Amniotic stem cell (primary cell): ENCODE measurements around the gene SVBP.
"Not testable (repeated sequence)": the region's sequence is repeated elsewhere in the genome, so short reads cannot be mapped to it uniquely, and the experiment has no call there.

ENCODE experiments used
- DNase-seq: peaks from one replicate; lab custom pipeline; 2025; lab: John Stamatoyannopoulos, UW

Gene SVBP

GRCh38 chr1:42841440-42842147 lies 24.4 kb upstream of the SVBP start:
- DNase-seq = no peak

DNA sequence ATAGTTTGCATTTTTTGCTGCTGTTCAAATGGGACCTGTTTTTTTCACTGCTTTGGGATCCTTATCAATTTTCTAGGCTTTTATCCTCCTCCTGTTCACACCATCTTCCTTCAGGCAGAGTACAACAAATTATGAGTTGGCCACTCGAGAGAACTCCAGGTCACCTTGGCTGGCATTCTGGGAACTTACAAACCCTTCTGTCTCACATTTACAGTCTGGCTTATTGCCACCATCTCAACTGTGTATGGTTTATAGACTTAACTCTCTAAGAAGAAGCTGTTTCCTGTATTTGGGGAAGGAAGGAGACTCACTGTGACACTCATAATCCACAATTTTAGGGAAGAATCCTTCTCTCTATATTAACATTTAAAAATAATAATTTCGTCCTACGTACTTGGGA lies 23.8 kb upstream of the SVBP start:
- DNase-seq = no peak

DNA sequence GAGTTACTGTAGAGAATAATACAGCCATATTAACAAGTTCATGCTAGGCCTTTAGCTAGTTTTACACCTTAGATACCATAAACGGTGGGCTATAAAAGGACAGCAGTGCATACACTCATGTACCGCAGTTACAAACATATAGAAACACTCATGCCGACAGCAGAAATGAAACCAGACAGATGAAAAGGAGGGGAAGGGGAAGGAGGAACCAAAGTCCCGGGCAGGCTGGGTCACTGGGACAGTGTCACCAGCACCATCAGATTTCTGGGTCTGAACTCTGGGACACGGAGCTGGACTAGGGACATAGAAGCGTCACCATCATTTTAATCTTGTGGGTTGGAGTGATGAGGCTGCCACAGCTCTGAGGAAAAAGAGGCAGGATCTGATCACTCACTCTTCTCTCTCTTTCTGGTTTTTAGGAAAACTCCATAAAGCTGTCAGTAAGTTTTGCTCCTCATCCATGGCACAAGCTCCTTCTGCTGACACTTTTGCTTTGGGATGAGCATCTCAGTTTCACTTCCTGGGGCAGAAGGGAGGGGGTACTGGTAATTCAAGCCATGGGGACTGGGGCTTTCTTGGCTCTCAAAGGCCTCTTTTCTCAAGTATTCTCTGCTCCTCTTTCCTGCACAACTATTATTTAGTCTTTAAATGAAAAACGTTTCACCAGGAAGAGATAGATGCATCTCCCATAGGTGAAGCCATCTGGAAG lies 21.4 kb upstream of the SVBP start:
- no peak for DNase-seq

GRCh38 chr1:42837709-42838108 lies 20.5 kb upstream of the SVBP start:
- DNase-seq = no peak

DNA sequence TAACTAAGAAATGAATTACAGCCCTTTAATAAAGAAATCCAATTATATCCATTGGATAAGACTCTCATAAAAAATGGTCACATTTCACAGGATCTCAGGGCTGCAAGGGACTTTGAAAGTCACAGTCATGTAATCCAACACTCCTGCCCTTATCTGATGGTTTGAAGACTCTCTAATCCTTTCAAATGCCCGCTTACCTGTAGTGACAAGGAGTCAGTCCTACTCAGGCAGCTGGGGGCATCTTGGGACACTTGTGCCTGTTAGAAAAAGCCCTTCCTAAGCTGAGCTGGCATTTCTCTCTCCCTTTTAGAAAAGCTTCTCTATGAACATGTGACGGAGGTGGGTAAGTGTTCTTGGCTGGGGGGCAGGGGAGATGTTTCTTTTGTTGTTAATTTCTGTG lies 18.2 kb upstream of the SVBP start:
- DNase-seq = no peak

DNA sequence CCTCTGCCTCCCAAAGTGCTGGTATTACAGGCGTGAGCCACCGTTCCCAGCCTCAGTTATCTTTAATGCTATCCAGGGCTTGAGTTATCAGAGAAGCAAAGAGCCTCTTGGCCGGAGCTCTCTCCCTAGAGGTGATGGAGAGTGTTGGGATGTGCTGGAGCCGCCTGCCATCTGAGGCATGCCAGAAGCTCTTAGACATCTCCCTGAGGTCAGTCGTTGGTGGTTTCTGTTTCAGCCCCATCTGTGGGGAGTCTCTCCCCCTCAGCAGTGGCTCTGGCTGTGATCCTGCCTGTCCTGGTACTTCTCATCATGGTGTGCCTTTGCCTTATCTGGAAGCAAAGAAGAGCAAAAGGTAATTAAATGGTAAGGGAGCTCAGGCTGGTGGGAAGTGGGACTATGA lies 17.6 kb upstream of the SVBP start:
- DNase-seq = no peak

DNA sequence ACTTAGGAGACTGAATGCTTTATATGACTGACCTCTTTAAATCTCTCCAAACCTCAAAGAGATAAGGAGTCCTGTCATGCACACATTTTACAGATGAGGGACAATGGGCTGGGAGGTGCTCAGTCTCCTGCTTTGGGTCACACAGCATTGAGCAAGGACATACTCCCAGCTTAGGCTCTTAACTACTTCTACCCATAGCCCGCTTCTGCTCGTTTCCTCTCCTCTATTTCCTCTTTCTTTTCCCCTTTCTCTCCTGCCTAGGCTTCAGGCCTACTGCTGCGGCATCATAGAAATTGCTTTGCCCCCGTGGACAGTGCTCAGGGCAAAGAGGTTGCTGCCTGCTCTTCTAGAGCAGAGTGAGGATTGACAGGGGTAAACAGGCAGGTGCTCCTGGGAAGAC lies 16.8 kb upstream of the SVBP start:
- DNase-seq = no peak

DNA sequence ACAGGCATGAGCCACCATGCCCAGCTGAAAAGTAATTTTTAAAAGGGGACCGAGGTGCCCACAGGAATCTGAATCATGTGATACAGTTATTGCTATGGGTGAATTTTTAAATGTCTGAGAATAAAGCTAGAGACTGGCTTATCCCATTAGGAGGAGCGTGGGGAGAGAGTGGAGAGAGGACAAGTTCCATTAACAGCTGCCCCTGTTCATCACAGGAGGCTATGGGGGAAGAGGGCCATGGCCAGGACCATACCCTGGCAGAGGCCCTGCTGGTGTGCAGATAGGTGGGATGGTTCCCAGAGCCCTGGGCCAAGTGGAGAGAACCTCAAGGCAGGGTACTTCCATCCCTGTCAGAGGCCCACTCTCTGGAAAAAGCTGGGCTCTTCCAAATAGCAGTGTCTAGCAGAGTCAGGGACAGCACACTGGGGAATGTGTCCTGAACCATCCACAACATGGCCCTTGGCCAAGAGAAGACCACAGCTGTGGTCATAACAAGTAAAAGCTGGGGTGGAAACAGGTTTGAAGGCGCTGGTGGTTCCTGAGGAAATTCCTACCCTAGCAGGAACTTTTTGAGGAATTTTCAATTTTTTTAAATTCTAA lies 15.5 kb upstream of the SVBP start:
- no peak for DNase-seq

DNA sequence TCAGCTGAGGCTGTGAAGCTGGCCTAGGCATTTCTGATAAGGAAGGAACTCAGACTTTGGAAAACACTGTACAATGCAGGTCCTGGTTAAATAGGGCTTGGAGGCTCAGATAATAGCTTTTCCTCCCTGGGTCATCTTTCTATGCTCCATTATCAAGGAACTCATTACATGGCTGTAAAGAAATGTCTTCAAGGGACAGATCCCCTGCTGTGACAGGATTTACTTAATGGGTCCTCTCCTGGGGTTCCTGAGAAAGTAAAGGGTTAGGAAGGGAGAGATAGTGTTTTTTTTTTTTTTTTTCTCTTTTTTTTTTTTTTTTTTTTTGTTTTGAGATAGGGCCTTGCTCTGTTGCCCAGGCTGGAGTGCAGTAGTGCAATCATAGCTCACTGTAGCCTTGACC lies 14.1 kb upstream of the SVBP start:
- DNase-seq = no peak

DNA sequence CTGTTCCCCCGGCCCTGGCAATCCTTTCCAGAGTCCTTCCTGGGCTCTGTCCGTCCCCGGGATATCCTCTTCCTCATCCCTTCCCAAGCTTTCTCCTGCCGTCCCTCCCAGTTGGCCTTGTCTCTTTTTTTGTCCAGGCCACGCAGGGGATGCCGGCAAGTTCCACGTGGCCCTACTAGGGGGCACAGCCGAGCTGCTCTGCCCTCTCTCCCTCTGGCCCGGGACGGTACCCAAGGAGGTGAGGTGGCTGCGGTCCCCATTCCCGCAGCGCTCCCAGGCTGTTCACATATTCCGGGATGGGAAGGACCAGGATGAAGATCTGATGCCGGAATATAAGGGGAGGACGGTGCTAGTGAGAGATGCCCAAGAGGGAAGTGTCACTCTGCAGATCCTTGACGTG lies 13.4 kb upstream of the SVBP start:
- DNase-seq = no peak

- DNase-seq = no peak
These were observed 8.0 kb upstream of the SVBP start for GRCh38 chr1:42825036-42825851.

- DNase-seq = no peak
These were observed 7.4 kb upstream of the SVBP start for GRCh38 chr1:42824481-42825035.

DNA sequence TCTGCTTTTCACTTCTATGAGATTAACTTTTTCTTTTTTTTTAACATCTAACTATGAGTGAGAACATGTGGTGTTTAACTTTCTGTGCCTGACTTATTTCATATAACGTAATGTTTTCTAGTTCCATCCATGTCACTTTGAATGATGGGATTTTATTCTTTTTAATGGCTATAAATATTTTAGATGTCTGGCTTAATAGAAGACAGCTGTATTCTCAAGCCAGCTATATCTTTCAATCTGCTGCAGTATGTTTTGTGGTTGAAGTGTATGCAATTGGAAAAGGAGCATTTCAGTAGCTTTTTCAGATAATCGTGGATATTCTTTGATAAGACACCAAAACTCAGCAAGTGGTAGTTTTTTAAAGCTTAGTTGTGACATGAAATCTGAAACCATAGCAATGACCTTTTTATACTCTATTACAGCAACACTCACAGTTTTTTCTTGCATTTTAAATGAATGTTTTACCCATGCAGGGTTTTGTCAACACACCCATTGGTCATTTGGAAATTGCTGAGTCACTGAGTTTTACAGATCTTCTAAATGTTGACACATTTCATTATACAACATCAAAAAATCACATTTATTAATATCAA lies 5.7 kb upstream of the SVBP start:
- no peak for DNase-seq

GRCh38 chr1:42821690-42822089 lies 4.5 kb upstream of the SVBP start:
- no peak for DNase-seq

GRCh38 chr1:42820813-42821212 lies 3.6 kb upstream of the SVBP start:
- no peak for DNase-seq

GRCh38 chr1:42817976-42818375 lies 779 bp upstream of the SVBP start:
- DNase-seq = no peak

DNA sequence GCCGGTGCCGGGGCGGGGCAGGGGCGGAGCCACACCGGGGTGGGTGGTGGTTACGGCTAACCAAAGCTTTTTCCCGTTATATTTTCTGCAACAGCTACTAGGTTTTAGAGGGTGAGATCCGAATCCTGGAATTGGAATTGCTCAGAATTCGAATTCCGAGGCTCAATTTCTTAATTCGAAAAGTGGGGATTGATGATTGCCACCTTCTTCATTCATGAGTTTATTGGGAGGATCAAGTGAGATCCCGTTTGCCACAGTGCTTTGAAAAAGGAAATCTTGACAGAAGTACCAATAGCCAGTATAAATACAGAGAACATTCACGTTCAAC lies 207 bp upstream of the SVBP start:
- DNase-seq = no peak

GRCh38 chr1:42815941-42816584 lies 1.1 kb downstream of the SVBP start:
- DNase-seq = no peak

- DNase-seq = not testable (repeated sequence)
These were observed 2.4 kb downstream of the SVBP start for GRCh38 chr1:42814815-42815214.

GRCh38 chr1:42807056-42807668 lies 10.0 kb downstream of the SVBP start:
- no peak for DNase-seq

DNA sequence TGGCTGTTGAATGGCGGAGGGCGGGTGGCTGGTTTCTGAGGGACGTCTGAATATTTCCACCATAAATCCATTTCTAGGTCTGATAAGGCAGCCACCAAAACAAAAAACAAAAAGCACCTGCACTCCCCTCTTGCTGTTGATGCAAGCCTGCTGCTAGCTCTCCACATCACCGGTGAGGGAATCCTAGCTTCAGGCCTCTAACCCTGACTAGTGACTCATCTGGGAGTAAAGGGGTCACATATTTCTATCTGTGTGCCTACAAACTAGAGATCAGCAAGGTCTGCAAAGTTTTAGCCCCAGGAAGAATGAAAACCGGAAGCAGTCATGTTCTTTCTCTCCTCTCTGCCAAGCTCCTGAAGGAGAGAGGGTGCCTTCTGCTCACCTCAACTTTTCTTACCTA lies 10.6 kb downstream of the SVBP start:
- no peak for DNase-seq
